G401 (cell line): ENCODE measurements around the gene NPAT. TPM values are rescaled to one million over a fixed set of nuclear protein-coding genes. Genes with fewer than 3 reads are reported as not detected.

ENCODE experiments used
- DNase-seq: peaks from one replicate; pipeline ENCODE4 v3.0.0-alpha.2; 2015; ENCODE audit warnings: low spot score
- in situ Hi-C: cut with HindIII; loops from 2 replicates; pipeline ENCODE4 v1.10.0; 2016; ENCODE audit warnings: low sequenced_read_pairs, mixed read lengths
- total RNA-seq: library from RNA; depleted of rRNA; stranded (reverse); fragments of >200 nt; shearing (Covaris generic); gene quantifications from 2 replicates; pipeline ENCODE4 v1.2.3, GENCODE V29; 2014

Gene NPAT
- total RNA-seq, 1 experiment from 2014 or later, result 5.5 TPM

GRCh38 chr11:108221371-108221770 is 1.1 kb downstream of the NPAT start:
- in situ Hi-C loops, result no loop called here
- DNase-seq, result no peak

GRCh38 chr11:108220721-108221336 is 1.6 kb downstream of the NPAT start:
- in situ Hi-C loops, result no loop called here
- no peak for DNase-seq

- in situ Hi-C loops, result no loop called here
Observed at GRCh38 chr11:108218912-108219783, 3.3 kb downstream of the NPAT start.

GRCh38 chr11:108218455-108218854 is 4.0 kb downstream of the NPAT start:
- in situ Hi-C loops, result no loop called here
- DNase-seq, result no peak

More at GRCh38 chr11:108218912-108219783, 3.3 kb downstream of the NPAT start:
- no peak for DNase-seq

- in situ Hi-C loops, result no loop called here
- no peak for DNase-seq
Observed at GRCh38 chr11:108216988-108217387, 5.5 kb downstream of the NPAT start.

GRCh38 chr11:108213784-108214183 is 8.7 kb downstream of the NPAT start:
- no peak for DNase-seq
- in situ Hi-C loops, result no loop called here

- in situ Hi-C loops, result no loop called here
- no peak for DNase-seq
Observed at GRCh38 chr11:108210441-108210840, 12.0 kb downstream of the NPAT start.

- in situ Hi-C loops, result no loop called here
- peak; percentile 64 for DNase-seq
Observed at GRCh38 chr11:108207683-108208060, 14.8 kb downstream of the NPAT start.

- in situ Hi-C loops, result no loop called here
- DNase-seq, result no peak
Observed at GRCh38 chr11:108206969-108207682, 15.3 kb downstream of the NPAT start.

GRCh38 chr11:108206171-108206570 is 16.3 kb downstream of the NPAT start:
- in situ Hi-C loops, result no loop called here
- peak; percentile 67 for DNase-seq

GRCh38 chr11:108204929-108205499 is 17.4 kb downstream of the NPAT start:
- no peak for DNase-seq
- in situ Hi-C loops, result no loop called here

- DNase-seq, result no peak
- in situ Hi-C loops, result no loop called here
Observed at GRCh38 chr11:108204376-108204775, 18.1 kb downstream of the NPAT start.

GRCh38 chr11:108203075-108203474 is 19.4 kb downstream of the NPAT start:
- DNase-seq, result no peak
- in situ Hi-C loops, result no loop called here

GRCh38 chr11:108199446-108200321 is 22.8 kb downstream of the NPAT start:
- in situ Hi-C loops, result no loop called here
- DNase-seq, result no peak

- in situ Hi-C loops, result no loop called here
Observed at GRCh38 chr11:108198833-108199232, 23.6 kb downstream of the NPAT start.

GRCh38 chr11:108197351-108197750 is 25.1 kb downstream of the NPAT start:
- in situ Hi-C loops, result no loop called here
- no peak for DNase-seq

More at GRCh38 chr11:108198833-108199232, 23.6 kb downstream of the NPAT start:
- DNase-seq, result no peak

GRCh38 chr11:108196901-108197300 is 25.5 kb downstream of the NPAT start:
- DNase-seq, result no peak
- in situ Hi-C loops, result no loop called here

GRCh38 chr11:108193725-108194124 is 28.7 kb downstream of the NPAT start:
- DNase-seq, result no peak
- in situ Hi-C loops, result no loop called here

GRCh38 chr11:108177570-108177969 is 44.9 kb downstream of the NPAT start:
- no peak for DNase-seq
- in situ Hi-C loops, result no loop called here
